Uterus (tissue), 2 donors: ENCODE measurements around the gene MAPK7.

ENCODE experiments used
- POLR2A ChIP-seq, 2 donors: fragments of 450-650 bp; IDR thresholded peaks; one replicate each; pipeline ENCODE4 v1.6.1; 2016; ENCODE audit warnings: antibody characterized with exemption in 2 of 2, mild to moderate bottlenecking in 1 of 2, moderate library complexity in 1 of 2
- TF ChIP-seq, protein P1 (sequence below), 4 experiments: fragments of 200-600 bp in 2 of 4; fragments of 450-650 bp in 2 of 4; sonication (generic) in 2 of 4; IDR thresholded peaks; one replicate each; pipeline ENCODE4 v1.5.1; 2016 to 2019; ENCODE audit warnings: antibody characterized with exemption in 4 of 4, mild to moderate bottlenecking in 2 of 4, moderate library complexity in 1 of 4

DNA sequence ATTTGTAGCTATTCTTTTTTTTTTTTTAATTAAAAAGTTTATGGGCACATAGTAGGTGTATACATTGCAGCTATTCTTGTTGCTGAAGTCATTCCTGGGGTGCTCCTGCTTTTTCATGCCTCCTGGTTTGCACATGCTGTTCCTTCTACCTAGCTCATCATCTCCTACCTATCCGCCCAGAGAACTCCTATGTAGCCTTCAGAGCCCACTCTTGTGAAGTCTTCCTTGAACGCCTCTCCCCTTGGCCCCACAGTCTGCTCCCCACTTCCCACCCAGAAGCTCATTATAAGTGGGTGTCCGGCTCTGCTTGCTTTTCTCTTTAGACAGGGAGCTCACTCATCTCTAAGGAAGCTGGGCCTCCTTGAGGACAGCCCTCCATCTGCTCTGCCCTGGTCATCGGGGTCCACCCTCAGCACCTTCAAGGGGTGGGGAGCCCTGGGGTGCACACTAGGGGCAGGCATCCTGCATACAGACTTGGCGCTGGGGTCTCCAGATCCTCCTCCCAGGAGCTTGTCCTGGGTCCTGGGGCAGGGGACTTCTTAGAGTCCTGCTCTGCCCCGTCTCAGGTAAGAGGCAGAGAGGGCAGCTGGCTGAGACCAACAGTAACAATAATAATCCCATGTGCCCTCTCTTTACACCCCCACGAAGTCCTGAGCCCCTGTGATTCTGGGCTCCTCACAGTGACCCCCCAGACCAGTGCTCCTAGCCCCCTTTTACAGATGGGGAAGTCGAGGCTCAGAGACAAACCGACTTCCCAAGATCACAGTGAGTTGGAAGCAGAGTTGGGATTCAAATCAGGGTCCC lies 12.3 kb upstream of the MAPK7 start:
- TF ChIP-seq, protein P1, sequence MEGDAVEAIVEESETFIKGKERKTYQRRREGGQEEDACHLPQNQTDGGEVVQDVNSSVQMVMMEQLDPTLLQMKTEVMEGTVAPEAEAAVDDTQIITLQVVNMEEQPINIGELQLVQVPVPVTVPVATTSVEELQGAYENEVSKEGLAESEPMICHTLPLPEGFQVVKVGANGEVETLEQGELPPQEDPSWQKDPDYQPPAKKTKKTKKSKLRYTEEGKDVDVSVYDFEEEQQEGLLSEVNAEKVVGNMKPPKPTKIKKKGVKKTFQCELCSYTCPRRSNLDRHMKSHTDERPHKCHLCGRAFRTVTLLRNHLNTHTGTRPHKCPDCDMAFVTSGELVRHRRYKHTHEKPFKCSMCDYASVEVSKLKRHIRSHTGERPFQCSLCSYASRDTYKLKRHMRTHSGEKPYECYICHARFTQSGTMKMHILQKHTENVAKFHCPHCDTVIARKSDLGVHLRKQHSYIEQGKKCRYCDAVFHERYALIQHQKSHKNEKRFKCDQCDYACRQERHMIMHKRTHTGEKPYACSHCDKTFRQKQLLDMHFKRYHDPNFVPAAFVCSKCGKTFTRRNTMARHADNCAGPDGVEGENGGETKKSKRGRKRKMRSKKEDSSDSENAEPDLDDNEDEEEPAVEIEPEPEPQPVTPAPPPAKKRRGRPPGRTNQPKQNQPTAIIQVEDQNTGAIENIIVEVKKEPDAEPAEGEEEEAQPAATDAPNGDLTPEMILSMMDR (IDR thresholded peaks at IDR 0.05) = no peak
- TF ChIP-seq POLR2A (IDR thresholded peaks at IDR 0.05) = no peak
